Stimulated activated CD4-positive, alpha-beta T cell treated with anti-CD3 and anti-CD28 coated beads, Interleukin-4, amount 100 ng/mL, for 48 hours (primary cell): ENCODE measurements around the gene MIF.
"Not testable (repeated sequence)": the region's sequence is repeated elsewhere in the genome, so short reads cannot be mapped to it uniquely, and the experiment has no call there.

Experiments
- DNase-seq, 2 donors: peaks; one replicate each; pipeline ENCODE4 v3.0.0-alpha.2; 2020; ENCODE audit warnings: low read depth in 2 of 2

MIF gene

GRCh38 chr22:23877566-23877965 is 16.6 kb upstream of the MIF start:
- no peak for DNase-seq

- DNase-seq = no peak
Measured at GRCh38 chr22:23878219-23878618, 16.0 kb upstream of the MIF start.

- DNase-seq = no peak
Measured at GRCh38 chr22:23882370-23882769, 11.8 kb upstream of the MIF start.

DNA sequence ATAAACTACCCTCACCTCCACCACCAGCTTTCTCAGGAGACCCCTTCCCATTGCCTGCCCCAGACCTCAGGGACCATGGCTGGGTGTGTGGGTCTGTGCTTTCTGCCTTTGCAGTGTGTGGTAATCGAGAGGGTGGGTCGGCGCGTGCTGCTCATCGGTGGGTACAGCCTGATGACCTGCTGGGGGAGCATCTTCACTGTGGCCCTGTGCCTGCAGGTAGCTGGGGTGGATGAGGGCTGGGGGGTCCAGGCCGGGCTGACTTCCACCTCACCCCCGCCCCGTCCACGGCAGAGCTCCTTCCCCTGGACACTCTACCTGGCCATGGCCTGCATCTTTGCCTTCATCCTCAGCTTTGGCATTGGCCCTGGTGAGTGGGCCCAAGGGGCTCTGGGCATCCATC is 10.5 kb upstream of the MIF start:
- no peak for DNase-seq

DNA sequence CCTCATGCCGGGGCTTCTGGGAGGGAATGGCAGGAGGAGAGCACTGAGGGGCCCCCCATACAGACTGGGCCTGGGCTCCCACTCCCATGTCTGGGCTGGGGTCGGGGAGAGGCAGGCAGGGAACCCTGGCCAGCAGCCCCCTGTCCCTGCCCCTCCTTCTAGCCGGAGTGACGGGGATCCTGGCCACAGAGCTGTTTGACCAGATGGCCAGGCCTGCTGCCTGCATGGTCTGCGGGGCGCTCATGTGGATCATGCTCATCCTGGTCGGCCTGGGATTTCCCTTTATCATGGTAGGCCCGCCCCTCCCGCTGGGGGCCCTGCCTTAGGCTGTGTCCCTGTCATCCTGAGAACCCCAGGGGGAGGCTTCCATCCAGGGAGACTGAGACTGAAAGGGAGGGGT is 10.0 kb upstream of the MIF start:
- no peak for DNase-seq

GRCh38 chr22:23888615-23889401 is 5.4 kb upstream of the MIF start:
- no peak for DNase-seq

GRCh38 chr22:23889620-23890019 is 4.6 kb upstream of the MIF start:
- DNase-seq = no peak

- DNase-seq = no peak
Measured at GRCh38 chr22:23891726-23892125, 2.5 kb upstream of the MIF start.

- no peak for DNase-seq
Measured at GRCh38 chr22:23892130-23892529, 2.1 kb upstream of the MIF start.

DNA sequence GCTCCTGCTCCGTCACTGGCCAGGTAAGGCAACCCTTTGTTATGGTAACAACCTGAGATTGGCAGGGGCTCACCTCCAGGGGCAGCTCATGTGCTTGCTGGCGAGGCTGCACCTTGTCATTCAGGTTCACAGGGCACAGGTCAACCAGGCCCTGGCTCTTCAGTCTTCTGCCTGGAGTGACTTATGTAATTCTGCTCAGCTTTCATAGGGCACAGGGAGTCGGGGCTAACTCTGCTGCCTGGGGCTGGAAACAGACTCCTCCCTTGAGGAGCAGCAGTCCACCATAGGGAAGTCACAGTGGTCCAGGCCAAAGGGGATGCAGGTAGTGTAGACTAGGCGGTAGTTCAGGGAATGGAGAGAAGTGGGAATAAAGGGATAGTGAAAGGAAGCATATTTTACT is 1.5 kb upstream of the MIF start:
- DNase-seq = no peak

GRCh38 chr22:23893121-23893944 is 850 bp upstream of the MIF start:
- no peak for DNase-seq

- DNase-seq = peak; percentile 65 to 75
Measured at GRCh38 chr22:23894710-23895598, 771 bp downstream of the MIF start.

DNA sequence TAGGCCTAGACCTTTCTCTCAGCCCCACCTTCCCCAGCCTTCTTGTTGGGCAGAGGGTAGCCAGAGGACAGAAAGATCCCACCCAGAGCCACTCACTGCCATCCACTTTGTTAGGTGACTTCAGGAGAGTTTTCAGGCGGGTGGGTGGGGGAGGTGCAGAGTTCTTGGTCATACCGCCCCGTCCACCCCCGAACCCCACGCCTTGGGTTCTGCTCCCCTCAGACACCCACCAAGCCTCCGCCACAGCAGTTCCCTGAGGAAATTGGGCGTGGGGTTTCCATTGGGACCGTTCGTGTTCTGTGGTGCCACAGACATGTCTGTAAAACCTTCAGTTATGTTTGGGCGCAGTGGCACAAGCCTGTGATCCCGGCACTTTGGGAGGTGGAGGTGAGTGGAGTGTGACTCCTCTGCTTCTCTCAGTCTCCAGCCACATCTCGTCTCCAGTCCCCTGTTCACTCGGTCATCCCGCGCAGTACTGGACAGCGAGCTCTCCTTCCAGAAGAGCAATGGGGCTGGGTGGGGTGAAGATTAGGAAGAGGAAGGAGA is 1.5 kb downstream of the MIF start:
- no peak for DNase-seq

GRCh38 chr22:23896166-23896522 is 2.0 kb downstream of the MIF start:
- no peak for DNase-seq

GRCh38 chr22:23896523-23897186 is 2.5 kb downstream of the MIF start:
- no peak for DNase-seq

GRCh38 chr22:23897320-23897719 is 3.1 kb downstream of the MIF start:
- DNase-seq = no peak

GRCh38 chr22:23898006-23898974 is 4.1 kb downstream of the MIF start:
- no peak for DNase-seq

GRCh38 chr22:23899042-23899745 is 5.0 kb downstream of the MIF start:
- DNase-seq = no peak

GRCh38 chr22:23900227-23900626 is 6.0 kb downstream of the MIF start:
- DNase-seq = not testable (repeated sequence)

DNA sequence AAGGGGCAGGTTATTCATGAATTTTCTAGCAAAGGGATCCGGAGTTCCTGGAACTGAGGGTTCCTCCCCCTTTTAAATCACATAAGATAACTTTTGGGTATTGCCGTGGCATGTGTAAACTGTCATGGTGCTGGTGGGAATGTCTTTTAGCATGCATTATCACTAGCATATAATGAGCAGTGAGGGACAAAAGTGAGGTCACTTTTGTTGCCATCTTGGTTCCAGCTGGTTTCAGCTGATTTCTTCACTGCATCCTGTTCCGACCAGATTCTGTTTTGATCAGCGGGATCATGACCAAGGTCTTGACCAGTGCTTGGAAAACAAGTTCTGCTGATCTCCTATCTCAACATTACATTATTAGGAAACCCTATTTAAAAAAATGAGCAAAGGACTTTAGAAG is 7.4 kb downstream of the MIF start:
- DNase-seq = no peak
